NCI-H187 (cell line): ENCODE data around the gene NANS.
"Not testable (repeated sequence)": the region's sequence is repeated elsewhere in the genome, so short reads cannot be mapped to it uniquely, and the experiment has no call there.

Source experiments
- DNase-seq, 2 experiments: peaks; one replicate each; lab custom pipeline; 2025; lab: John Stamatoyannopoulos, UW

Gene NANS

DNA sequence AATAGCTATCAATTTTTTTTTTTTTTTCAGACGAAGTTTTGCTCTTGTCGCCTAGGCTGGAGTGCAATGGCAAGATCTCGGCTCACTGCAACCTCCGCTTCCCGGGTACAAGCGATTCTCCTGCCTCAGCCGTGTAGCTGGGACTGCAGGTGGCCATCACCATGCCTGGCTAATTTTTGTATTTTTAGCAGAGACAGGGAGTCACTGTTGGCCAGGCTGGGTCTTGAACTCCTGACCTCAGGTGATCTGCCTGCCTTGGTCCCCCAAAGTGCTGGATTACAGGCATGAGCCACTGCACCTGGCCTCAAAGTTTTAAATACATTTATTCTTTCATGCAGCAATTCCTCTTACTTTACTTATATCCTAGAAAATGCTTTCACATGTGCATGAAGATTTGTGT is 44.9 kb downstream of the NANS start:
- no peak for DNase-seq

DNA sequence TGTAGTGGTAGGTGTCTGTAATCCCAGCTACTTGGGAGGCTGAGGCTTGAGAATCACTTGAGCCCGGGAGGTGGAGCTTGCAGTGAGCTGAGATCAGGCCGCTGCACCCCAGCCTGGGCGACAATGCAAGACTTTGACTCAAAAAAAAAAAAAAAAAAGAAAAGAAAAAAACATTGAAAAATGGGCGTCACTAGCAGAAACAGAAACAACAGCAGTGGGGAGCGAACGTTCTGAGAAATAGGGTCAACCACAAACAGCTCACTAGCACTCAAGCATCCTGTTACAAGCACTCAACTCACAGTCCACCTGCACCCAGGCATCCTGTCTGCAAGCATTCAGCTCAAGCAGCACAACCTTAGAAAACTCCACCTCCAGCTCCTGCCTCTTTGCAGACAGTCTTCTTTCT is 45.3 kb downstream of the NANS start:
- peak; percentile 17 to 67 for DNase-seq

DNA sequence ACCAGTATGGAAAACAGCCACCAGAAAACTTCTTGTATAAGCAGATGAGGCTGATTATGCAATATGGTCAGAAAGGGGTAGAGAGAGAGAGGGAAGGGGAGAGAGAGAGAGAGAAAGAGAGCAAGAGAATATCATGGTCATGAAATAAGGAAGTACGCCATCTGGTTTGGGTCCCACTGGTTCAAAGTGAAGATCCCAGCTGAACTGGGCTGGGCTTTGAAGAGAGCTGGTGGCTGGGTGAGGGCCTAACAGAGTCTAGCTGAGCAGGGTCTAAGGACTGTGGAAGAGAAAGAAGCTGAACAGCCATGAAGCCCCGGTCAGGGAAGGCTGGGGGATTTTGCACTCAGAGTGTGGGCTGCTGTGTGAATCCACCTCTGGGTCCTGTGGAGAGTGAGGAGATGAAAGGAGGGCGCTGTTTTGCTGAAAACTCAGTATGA is 47.9 kb downstream of the NANS start:
- no peak for DNase-seq

DNA sequence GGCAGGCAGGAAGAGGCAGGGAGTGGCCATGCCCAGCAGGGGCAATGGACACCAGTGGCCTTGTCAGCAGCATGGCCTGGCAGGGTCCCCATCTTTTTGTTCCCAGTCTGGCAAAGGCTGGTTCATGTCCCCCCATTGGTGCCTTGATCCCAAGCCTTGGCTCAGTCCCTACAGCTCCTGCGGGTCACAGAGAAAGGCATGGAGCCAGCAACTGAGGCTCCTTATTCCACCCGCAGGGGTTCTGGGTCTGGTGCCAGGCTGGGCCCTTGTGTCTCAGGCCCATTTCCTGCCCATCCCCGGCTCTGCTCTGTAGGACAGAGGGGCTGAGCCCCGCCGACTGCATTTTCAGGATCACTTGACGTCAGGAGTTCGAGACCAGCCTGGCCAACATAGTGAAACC is 48.5 kb downstream of the NANS start:
- no peak for DNase-seq

DNA sequence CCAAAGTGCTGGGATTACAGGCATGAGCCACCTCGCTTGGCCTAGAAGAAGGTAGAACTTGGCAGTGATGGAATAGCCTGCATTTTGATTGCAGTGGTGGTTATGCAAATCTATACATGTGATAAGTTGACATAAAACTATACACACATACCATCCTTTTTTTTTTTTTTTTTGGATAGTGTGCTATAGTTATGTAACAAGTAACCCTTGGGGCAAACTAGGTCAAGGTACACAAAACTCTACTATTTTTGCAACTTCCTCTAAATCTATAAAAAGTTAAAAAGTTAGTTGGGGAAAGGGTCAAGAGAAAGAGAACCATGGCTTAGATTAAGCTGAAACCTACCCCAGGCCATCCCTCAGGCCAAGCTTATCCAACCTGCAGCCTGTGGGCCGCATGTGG is 51.4 kb downstream of the NANS start:
- no peak for DNase-seq

DNA sequence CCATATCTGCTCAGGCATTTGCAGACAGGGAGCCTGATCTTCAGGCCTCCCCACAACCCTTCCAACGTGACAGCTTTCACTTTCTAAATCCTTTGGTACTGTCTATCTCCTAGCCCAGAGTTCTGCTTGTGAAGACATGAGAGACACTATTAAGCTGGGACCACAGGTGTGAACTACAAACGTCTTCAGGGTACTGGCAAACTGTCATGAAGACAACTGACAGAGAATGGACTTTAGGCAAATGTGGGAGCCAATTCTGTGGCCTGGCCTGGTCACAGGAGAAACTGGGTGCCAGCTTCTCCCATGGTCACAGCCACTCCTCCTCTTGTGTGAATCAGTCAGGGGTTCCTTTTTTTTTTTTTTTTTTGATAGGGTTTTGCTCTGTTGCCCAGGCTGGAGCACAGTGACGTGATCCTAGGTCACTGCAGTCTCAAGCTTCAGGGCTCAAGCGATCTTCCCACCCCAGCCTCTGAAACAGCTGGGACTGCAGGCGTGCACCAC is 52.0 kb downstream of the NANS start:
- no peak for DNase-seq

DNA sequence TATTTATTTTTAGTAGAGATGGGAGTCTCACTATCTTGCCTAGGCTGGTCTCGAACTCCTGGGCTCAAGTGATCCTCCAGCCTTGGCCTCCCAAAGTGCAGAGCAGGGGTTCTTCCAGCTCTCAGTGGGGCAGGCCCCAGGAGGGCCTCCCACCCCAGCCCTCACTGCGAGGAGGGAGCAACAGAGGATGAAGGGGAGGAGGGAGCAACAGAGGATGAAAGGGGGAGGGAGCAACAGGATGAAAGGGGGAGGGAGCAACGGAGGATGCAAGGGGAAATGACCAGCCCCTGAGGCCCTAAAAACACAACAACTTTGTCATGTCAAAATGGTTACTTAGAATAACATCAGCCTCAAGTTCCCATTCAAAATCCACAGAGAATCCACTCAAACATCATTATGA is 52.5 kb downstream of the NANS start:
- DNase-seq: no peak

DNA sequence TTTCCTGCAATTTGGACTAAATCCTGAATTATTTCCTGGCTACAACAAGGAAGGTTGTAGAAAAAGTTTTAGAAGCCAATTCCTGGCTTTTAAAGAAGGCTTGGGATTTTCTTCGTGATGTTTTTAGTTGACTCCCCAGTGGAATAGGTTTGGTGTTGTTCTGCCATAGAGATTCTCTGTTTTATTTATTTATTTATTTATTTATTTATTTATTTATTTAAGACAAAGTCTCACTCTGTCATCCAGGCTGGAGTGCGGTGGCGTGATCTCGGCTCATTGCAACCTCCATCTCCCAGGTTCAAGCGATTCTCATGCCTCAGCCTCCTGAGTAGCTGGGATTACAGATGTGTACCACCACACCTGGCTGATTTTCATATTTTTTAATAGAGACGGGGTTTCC is 60.6 kb downstream of the NANS start:
- not testable (repeated sequence) for DNase-seq

DNA sequence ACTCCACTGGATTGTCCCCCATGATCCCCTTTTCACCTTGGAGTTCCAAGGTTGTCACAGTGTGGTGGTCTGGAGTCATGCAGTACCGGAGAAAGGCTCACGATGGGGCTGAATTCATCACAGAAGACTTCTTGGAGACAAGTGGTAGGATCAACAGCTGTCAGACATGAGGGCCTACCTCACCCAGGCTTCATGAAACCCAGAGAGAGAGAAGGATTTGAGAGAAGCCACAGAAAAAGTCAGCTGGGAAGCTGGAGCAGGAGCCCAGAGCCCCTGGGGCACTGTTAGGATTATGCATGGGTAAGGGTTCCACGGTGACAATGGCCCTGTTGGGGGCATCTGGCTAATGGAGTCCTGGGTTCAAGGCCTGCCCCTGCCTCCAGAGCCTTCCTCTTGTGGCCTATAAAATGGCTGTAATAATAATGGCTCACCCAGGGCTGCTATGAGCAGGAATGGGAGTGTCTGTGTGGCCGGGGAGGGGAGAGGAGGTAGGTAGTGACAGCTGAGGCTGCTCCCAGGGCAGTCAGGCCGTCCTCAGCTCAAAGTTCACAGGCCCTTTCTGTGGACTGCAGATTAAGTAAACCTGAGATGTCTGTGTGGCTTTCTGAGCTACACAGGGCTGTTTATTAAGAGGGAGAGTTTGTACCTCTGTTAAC is 61.6 kb downstream of the NANS start:
- no peak for DNase-seq

DNA sequence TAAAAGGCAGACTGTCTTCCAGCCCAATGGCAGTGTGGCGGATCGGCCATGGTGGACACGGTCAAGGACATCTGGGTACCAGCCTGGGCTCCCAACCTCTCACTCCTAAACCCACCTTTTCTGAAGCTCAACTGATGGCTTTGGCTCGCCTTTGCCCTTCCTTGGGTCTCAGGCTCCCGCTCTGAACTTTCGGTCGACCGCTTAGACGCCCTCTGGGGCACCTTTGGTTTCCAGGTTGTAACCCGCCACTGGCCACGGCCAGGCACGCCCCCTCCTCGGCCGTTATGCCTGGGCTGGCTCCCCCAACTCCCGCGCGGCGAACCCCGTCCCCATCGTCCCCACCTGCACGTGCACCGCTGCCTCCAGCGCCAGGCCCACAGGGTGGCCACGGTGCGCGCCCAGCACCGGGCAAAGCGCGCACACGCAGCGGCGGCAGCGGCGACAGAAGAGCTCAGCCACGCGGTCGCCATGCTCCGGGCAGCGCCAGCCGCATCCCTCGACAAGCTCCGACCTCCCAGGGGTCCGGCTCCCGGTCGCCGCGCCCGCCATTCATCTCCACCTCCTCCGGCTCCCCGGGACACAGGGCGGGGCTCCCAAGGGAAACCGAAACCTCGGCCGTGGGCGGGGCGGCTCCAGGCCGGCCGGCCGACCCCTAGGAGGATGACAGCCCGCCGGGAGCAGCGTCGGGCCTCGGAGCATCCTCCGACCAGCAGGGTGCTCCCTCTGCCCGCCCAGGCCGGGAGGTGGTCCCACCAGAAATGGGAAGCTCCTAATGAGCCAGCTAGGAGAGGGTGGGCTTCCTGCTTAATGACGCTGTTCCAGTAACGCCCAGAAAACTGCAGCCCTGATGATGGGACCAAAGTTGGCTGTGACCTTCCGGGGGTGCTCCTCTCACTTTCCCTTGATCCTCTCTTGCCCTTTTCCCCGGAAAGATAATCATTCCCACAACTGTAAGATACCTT is 62.4 kb downstream of the NANS start, which contains the start of gene TRIM14:
Gene TRIM14 (minus strand): TSS at position 583 of the 962 bp plus-strand sequence. CDS start 34 bp downstream, at position 549.
- no peak for DNase-seq

DNA sequence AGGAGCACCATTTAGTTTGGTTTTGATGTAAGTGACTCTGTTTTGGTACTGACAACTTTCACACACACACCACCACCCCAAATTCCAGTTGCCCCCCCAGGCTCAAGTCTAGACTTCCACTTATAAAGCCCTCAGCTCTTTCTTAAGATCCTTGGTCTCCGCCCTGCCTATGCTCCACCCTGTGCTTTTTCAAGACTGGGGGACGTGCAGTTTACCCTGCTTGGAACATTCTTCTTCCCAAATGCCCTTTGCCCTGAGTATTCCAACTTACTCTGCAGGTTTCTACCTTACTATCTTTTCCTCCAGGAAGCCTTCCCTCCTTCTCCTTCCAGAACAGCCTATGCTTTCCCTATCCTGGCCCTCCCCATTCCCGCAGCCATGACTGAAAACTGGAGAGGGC is 63.9 kb downstream of the NANS start:
- DNase-seq: no peak

DNA sequence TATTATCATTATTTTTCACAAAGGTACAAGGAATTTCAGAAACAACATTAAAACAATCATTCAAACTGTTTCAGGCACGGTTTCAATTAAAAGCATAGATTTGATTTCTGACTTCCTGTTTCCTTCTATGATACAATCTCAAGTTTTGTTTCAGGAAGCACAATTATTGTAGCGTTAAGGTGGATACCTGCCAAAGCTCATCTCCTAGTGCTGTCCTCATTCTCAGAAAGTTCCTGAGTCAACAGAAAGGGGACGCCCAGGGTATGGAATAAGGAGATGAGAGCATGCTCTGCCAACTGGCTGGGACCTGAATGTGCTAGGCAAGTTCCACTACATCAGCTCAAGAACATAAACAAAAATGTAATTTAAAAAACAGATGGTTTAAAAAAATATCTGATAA is 64.5 kb downstream of the NANS start:
- DNase-seq: no peak

DNA sequence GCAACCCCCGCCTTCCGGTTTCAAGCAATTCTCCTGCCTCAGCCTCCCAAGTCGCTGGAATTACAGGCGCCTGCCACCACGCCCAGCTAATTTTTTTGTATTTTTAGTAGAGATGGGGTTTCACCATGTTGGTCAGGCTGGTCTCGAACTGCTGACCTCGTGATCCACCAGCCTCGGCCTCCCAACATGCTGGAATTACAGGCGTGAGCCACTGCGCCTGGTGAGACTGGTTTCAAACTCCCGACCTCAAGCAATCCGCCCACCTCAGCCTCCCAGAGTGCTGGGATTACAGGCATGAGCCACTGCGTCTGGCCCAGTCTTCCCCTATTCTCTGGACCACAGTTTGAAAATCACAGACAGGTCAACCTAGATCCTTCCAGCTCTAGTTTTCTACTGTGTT is 67.6 kb downstream of the NANS start:
- not testable (repeated sequence) for DNase-seq

DNA sequence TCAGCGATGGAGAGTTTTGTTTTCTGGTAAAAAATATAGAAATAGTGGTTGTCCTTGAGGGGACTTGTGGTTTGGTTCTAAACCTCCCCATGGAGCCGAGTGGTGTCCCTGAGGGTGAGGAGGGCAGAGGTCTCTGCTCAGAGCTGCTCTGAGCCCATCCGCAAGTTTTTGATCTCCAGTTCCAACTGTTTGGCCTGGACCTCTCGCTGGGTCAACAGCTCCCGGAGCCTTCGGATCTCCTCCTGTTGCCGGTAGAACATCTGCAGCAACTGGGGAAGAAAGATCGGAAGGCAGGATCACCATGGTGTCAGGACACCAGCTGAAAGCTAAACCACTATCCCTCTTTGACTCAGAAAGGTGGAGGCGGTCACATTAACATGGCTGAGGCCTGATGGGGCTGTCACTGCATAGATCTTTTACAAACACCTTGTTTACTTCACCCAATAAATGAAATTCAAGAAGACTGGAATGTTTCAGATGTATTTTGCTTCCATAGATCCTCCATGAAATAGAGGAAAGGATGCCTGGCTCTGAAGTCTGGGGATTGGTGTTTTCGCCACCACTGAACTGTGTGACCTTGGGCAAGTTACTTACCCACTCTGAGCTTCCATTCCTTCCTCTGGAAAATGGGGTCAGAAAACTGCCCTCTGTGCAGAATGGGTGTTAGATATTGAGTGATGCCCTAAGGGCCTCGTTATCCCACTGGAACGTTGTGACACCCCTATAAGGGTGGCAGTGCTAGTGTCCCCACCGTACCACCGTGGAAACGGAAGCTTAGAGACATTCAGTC is 68.3 kb downstream of the NANS start:
- no peak for DNase-seq

DNA sequence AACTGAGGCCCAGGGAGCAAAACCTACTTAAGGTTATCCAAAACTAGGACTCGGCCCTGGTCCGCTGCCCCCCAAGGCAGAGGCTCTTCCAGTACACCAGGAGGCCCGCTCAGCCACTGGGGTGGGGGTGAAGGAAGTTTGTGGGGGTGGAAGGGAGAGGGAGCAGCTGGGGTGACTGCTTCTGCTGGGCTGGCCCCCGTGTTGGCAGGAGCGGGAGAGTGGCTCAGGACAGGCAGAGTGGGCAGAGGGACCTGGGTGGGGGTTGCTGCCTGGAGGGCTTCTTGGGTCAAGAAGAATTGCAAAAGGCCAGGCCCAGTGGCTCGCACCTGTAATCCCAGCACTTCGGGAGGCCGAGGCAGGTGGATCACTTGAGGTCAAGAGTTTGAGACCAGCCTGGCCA is 70.7 kb downstream of the NANS start:
- DNase-seq: no peak

DNA sequence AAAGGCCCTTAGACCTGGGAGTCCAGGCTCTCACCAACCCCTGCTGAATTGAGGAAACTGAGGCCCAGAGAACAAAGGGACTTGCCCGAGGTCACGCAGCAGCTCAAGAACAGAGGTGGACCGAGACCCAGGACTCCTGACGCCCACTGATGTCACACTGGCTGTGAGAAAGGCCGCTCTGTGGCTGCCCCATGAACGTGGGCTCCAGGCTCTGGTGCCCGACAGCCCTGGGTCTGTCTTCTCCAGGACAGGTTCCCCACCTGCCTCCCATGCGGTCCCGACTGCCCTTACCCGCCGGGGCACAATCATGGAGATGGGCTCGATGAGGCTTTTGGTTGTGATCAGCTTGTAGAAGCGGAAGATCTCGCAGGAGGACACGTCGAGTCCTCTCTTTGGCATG is 71.8 kb downstream of the NANS start:
- DNase-seq: no peak

DNA sequence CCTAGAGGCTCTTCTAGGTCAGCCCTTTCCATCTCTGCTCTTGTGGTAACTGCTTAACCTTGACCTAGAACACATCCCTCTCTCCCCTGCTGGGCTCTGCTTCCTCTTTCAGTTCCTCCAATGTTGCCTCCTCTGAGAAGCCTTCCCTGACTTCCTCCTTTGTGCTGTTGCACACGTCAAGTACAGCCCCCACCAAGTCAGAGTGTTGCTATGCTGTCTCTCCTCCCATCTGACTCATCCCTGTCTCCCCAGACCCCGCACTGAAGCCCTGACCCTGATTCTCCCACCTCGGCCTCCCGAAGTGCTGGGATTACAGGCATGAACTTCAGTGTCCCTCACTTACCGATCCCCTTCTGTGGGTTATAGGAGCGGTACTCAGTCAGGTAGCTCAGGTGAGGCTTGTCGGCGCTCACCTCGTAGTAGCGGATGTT is 72.9 kb downstream of the NANS start:
- no peak for DNase-seq

DNA sequence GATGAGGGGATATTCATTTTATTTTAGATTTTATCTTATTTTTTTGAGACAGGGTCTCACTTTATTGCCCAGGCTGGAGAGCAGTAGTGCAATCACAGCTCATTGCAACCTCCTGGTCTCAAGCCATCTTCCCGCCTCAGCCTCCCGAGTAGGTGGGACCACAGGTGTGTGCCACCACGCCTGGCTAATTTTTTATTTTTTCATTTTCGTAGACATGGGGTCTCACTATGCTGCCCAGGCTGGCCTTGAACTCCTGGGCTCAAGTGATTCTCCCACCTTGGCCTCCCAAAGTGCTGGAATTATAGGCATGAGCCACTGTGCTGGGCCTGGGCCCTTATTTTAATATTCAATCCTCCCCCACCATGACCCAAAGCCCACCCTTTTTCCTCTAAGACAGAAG is 73.5 kb downstream of the NANS start:
- not testable (repeated sequence) for DNase-seq

DNA sequence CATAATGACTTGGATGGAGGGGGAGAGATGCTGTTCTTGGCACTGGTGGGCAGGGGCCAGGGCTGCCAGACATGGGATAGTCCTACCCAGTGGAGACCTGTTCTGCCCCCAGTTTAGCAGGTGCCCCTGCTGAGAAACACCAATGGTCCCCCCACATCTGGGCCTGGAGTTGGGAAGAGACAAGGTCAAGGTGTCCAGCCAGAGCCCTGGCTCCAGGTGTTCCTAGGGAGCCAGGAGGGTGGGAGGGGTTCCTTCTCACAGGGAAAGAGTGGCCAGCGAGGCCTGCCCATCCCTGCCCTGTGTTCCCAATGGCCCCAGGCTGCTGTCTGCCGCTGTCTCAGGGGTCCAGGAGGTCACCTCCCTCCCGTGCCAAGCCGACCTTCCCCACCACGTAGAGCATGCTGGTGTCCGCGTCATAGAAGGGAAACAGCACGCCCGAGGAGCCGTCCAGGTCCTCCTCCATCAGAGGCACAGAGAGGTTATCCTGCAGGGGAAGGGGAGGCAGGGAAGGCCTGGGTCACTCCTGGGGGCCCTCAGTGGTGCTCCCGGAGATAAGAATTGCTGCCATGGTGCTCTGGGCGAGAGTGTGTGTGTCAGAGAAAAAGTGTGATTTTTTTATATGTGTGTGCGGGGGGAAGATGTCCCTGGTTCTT is 74.2 kb downstream of the NANS start:
- DNase-seq: no peak

DNA sequence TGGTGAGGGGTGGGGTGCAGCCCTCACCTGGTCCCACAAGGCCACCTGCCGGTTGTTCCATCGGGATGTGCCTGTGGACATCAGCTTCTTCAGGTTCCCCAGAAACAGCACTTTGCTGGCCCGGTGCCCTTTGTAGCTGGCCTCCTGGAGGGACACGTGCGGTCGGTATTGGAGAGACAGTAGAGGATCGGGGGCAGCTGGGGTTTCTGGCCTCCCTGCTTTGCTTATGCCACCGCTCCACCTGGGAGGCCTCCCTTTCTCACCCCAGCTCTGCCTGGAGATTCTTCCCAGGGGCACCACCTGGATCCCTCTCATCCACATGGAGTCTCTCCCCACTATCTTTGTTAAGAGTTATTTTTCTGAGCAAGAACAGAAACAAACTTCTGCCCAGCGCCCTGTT is 75.6 kb downstream of the NANS start:
- DNase-seq: no peak
